Fibroblast of skin of abdomen (primary cell): ENCODE data around the gene ZXDC.

Experiments
- DNase-seq: peaks from one replicate; pipeline ENCODE4 v3.0.0-alpha.2; 2013

Gene ZXDC

DNA sequence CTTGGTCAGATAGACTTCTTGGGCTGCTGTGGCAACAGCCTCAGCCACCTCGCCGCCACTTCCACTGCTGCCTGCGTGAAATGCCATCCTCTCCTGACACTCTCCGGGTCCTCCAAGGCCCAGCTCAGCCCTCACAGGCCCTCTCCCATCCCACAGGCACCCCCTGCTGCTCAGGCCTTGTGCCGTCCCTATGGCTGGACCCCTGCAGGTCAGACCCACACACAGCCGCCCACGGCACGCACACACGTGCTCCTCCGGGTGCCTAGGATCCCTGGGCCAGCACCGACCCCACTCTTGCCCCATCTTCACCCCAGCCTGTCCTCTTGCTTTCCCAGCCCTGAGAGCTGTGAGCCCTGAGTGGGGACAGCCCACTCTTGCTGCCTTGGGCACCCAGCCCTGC is 61.3 kb downstream of the ZXDC start:
- DNase-seq: no peak

DNA sequence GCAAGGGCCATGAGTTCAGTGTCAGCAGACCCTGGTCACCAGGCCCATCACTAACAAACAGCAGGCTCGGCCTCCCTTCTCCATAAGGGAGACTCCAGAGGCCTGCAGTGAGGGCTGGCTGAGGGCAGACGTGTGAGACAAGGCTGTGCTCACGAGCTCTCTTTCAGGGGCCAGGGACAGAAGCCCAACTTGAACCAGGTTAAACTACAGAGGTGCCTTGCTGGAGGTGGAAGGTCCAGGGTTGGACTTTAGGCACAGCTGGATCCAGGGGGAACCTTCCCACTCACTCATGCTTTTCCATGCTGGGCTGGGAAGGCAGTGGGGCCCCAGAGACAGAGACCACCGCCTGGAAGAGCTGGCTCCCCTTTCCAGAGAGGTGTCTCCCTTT is 62.0 kb downstream of the ZXDC start:
- no peak for DNase-seq

DNA sequence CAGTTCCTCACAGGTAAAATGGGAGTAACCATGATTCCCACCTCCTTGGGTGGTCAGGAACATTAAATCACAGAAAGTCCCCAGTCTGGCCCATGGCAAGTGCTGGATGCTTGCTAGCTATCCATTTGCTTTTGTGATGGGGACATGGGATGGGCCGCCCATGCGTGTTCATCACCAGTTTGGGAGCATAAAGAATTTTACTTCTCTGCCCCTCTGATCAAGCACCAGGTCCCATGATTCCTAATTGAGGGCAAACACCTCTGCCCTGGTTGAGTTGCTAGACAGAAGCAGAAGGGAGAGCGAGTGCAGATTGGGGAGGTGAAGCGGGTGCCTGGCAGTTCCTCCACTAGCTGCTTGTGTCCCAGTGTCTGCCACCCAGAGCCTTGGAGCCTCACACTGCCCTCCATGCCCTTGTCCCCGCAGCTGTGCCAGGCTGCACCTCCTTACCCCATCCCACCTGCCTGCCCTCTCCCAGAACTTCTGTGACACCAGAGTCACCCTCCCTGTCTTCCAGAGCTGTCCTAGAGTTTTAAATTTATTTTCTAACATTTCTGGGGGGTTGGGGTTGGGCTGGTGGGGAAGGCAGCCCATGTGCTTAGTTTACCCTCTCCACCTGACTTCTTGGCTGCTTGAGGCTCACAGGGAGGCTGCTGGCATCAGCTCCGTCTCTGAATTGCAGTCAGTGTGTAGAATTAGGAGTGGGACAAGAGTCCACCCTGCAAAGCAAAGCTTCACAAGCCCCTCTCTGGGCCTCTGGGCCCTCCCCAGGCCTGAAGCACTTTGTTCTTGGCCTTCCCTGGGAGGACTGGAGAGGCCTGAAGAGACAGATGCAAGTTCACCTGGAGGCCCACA is 62.6 kb downstream of the ZXDC start:
- no peak for DNase-seq

DNA sequence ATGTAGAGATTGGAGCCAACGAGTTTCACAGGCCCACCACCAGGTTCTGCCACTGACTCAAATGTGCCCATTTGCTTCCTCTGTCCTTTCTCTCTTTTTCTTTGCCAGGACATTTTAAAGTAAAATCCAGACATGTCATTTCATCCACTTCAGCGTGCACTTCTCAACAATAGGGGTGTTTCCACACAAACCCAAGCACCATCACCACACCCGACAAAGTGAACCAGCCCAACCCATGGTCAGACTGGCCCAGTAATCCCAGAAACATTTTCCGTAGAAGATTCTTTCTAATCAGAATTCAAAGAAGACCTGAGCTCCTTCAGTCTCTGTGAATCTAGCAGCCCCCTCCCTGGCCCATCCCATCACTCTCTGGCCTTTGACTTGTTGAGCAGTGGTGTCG is 67.6 kb downstream of the ZXDC start:
- no peak for DNase-seq

DNA sequence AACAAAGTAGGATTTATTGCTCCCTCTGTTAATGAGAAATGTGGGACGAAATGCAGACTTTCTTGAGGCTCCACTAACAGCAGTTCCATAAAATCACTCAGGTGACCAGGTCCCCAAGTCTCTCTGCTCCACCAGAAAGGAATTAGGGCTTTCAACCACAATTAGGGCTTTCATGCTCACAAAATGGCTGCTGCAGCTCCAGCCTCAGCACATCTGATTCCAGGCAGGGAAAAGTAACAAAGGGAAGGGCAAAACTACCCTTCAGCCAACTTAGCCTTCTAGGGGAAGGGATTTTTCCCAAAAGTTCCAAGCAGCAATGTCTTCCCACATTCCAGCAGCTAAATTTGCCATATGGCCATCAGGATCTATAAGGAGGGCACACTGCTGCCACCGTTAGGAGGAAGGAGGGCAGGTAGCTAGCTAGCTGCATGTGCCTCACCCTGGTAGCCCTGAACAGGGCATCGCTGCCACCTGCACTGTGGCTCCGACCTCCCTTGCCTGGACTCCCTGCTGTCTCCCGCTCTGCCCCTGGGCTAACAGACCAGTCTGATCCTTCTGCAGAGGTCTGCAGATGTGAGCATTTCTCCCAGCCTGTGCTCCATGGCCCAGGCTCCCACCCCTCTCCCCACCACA is 68.2 kb downstream of the ZXDC start:
- DNase-seq: no peak

DNA sequence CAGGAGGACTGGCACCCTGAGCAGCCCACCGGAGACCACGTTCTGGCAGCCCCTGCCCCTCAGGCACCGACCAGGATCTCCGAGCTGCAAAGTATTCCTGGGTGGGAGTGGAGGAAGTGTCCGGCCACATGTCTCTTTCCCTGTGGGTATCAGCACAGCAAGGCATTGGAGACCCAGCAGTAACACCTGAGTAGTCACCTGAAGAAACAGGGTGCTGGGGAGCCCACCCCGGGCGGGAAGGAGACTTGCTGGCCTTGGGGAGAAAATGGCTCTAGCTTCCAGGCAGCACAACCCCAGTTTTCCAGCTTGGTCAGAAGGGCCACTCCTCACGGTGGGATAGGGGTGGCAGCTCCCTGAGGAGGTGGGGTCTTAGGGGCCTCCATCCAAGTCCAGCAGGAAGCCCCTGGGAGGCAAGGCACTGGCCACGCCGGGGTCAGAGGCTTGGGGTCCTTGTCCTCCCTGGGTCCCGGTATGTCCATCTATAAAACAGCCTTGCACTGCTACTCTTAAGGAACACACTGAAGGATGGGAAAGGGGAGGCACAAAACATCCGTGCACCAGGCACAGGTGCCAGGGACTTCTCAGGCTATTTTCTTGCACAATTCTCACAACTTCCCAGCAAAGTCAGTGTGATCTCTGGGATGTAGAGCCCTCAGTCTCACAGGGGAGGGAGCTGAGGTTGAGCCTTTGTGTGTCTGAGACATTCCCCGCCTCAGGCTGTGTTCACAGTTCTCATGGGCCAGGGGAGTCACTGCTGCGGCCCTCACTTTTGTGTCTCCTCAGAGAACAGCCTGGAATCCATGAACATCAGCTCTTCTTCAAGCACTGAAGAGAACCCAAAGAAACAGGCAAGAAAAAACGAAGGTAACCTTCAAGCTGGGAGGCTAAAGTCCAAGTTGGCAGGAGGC is 69.0 kb downstream of the ZXDC start:
- no peak for DNase-seq

DNA sequence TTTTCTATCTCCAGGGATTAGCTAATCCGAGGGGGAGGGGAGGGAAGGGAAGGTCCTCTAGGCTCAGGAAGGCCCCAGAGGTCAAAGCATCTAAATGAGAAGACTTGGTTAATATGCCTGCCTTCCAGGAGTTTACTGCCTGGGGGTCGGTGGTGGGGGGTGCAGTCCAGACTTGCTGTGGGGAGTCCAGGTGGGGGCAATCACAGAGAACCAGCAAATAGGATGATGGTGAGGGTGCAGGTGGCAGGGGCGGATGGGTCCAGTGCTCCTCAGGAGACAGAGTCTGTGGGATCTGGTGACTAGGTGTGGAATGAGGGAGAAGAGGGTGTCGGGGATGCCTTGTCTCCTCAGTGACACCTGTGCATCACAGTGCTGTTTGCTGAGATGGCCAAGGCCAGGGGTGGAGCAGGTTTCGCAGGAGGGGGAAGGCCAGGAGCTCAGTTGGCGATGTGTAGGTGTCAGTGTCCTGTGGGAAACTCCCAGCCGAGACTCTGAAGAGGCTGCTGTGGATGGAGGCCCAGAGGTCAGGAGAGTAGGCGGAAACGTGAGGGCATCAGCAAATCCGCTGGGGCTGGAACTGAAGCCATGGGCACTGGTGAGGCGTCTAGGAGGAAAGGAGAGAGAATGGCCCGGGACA is 72.9 kb downstream of the ZXDC start:
- no peak for DNase-seq

DNA sequence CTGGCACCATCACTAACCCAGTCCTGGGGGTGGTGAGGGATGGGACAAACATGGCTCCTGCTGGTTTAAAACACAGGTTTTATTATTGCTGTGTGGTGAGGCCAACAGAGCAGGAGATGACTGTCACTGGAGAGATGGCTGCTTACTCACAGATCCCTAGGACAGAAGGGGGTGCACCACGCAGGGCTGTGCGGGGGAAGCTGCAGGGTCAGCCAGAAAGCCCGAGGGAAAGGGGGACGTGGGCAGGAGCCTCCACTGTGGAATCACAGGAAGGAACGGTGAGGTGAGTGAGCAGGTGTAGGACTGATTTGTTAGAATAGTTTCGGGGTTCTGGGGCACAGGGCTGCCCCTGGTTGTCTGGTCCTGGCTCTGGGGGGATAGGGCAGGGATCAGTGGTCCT is 73.5 kb downstream of the ZXDC start:
- no peak for DNase-seq

DNA sequence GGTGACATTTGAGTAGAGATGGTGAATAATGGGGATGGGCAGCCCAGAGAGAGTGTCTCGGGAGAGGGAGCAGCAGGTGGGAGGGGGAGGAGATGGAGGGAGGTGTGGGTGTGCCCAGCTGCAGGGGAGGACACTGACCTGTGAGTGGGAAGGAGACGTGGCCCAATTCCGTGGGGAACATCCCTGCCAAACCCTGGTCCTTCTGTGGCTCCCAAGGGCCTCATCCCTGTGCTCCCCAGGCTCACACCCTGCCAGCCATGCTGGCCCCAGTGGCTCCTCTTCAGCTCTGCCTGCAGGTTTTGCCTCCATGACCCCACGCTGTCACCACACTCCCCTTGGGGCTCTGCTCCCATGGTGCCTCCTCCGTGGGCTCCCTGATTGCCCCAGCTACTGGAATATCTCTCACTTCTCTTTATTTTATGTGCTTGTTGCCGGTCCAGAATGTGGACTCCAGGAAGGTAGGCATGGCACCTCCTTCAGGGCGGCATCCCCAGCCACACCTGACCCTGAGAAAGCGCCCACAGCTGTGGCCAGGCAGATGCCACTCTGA is 74.0 kb downstream of the ZXDC start:
- no peak for DNase-seq

DNA sequence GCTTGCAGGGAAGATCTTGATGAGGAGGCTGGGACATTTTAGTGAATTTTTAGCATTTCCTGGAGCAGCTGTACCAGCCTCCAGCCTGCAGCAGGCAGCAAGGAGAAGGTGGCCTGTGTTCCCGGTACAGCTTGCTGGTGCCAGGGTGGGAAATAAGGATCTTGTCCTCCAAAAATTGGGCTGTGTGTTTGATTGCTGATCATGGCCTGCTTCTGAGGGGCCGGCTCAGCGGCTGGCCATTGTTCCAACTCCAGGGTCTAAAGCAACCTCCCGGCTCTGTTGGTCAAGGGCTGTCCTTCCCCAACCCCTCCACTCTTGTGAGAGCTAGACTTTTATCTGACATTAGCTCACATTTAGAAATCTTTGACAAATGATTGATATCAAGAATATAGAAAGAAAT is 75.9 kb downstream of the ZXDC start:
- DNase-seq: no peak

DNA sequence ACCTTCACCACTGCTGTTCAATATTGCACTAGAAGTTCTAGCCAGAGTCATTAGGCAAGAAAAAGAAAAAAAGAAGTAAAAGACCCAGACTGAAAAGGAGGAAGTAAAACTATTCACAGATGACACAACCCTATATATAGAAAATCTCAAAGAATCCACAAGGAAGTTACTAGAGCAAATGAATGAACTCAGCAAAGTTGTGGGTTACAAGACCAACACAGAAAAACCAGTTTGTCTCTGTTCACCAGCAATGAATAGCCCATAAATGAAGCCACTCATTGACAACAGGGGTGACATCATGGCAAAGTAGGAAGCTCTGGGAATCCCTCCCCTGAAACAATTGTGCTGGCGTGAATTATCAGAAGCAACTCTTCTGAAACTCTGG is 76.3 kb downstream of the ZXDC start:
- no peak for DNase-seq

DNA sequence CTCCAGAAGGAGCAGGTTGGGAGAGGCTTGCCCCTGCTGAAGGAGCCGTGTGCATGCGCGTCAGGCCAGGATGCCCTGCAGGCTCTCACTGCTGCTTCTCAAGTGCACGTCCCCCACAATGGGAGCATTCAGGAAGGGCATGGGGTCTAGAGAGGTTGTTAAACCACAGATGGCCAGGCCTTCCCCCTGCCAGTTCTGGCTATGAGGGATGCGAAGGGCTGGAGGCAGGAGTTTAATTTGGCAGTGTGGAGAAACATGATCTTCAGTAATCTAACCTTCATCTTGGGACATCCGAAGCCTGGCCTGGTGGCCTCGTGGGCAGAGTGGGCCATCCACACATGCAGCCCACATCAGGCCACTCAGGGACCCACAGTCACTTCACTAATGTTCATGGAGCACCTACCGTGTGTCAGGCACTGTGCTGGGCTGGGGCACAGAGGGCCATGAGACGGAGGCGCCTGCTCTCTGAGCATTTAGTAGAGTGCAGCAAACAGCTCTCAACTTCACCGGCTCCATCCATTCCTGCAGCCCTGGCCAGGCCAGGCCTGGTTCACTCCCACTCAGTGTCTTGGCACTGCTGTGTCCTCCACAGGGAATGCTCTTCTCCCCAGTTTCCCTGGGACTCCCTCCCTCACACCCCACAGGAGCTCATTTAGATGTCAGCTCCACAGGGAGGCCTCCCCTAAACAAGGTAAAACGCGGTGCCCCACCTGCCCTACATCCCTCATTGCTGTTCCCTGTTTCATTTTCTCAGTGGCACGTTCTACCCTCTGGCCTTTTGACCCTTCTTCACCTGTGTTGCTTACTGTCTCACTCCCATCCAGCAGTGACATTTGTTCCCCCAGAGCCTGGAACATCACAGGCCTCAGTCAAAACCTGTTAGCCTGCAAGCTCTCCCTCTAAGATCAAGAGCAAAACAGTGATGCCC is 77.0 kb downstream of the ZXDC start:
- no peak for DNase-seq

DNA sequence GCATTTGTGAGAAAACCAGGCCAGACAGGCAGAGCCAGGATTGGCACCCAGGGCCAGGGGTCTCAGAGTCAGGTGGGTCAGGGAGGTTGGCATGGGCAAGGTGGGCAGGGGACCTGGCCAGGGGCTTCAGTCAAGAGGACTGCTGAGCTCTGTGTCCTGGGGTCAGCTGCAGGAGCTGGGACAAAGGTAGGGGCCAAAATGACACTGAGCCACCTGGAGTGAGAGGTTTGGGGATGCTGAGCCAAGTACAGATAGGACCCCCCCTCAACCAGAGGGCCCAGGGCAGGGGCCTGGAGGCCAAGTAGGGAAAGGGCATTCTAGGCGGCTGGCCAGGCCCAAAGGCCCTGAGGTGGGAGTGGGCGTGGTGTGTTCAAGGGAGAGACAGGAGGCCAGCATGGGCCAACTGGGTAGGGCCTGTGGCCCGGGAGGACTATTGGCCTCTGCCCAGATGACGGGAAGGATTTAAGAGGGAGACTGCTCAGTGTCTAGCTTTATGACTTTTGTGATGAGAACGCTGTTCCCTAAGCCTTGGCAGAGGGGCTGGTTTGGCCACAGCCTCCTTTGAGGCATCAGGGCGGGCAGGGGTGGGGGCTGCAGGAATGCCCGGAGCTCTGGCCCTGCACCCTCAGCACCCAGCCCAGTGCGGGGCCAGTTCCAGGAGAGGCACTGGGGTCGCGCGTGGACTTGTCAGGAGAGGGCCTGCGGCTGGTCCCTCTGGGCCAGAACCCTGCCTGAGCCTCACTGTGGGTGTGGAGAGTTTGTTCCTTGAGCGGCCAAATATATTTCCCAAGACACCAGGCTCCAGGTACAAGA is 77.9 kb downstream of the ZXDC start:
- DNase-seq: no peak

DNA sequence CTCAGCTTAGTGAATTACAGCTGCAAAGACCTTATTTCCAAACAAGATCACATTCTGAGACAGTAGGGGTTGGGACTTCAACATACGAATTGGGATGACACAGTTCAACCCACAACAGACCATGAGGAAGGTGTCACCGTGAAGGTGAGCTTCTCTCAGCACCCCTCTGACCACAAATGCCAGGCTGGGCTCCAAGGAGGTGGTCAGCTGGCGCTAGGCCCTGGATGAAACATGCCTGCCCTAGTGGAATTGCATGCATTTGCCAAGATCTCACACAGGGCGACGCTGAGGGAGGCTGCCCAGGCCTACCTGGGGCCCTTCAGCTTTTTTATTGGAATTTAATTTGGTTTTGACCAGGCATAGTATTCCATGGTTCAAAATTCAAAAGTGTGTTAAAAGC is 79.2 kb downstream of the ZXDC start:
- no peak for DNase-seq

DNA sequence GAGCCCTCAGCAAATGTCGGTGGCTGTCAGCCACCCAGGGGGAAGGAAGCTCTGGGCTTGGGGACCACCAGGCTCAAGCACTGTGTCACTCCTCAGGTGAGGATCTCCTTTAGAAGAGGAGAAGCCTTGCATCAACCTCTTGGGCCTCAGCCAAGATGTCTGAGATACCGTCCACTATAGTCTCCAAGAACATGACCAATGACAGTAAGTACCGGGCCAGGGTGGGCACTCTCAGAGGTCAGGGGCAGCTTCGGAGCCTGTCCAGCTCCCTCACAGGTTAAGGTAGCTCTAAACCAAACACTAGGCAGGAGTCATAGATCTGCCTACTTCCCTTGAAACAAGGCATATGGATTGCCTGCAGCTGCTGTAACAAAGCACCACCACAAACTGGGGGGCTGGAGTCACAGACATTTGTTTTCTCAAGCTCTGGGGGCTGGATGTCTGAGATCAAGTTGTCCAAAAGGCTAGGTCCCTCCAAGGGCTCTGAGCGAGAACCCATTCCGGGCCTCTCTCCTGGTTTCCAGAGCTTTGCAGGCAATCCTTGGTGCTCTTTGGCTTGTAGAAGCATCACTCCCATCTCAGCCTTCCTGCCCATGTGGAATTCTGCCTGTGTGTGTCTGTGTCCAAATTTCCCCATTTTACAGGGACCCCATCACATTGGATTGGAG is 79.7 kb downstream of the ZXDC start:
- DNase-seq: no peak

DNA sequence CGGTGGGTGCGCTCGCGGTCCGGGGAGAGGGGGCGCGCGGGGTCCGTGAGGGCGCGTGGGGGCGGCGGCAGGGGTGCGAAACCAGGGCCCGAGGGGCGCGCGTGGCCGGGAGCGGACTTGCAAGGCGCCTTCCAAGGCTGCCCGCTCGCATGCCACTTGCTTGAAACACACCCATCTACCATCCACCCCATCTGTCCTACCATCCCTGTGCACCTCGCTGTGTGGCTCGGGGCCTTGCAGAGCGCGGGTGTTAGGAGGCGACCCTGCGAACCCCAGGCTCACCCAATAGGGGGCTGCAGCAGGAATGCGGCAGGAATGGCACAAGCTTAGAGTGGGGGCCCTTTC is 80.7 kb downstream of the ZXDC start:
- no peak for DNase-seq

DNA sequence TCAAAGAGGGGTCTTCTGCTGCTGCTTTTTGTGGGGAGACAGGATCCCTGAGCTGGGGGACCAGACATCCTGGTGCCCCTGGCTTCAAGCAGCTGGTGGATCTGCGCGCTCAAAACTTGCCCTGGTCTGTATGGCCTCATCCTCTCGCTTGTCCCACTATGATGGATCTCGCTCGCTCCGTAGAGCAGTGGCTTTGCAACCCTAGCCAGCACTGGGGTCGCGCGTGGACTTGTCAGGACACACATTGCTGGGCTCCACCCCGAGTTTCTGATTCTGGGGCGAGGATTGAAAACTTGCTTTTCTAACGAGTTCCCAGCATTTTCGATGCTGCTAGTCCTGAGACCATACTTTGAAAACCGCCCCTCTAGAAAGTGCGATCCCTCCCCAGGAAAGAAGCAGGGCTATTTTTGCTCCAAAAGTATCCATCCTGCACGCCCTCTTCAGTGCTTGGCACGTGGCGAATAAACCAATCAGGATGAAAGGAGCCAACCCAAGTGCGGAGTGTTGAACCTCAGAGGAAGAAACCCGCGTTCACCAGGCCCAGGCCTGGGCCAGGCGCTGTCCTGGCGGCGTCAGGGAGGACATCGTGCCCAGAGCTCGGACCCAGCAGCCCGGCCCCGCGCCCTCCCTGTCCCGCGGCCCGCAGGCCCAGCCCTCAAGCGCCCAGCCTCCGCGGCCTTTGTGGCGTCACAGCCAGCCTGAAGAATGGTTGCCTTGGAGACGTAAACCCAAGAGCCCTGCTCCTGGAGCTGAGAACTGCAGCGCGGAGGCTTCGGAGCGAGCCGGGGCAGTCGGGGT is 81.3 kb downstream of the ZXDC start, which contains the start of gene CFAP100:
Gene CFAP100 (plus strand): TSS at position 731 of the 798 bp plus-strand sequence. CDS start 1,092 bp downstream, outside the sequence.
- peak; percentile 8 for DNase-seq

DNA sequence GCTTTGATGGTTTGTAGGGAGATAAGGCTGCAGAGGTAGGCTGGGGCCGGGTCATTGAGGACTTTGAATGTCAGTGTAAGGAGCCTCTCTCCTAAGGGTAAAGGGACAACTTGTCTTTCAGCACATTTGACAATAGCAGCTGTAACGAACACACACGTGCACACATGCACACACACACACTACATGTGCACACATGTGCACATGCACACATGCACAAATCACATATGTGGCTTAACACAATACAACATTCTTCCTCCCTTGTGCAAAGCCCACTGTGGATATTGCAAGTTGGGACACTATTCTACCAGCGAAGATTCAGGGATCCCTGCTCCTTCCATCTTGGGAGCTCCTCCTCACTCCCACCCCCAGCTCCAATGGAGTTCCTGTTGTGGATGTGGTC is 82.1 kb downstream of the ZXDC start:
- no peak for DNase-seq

DNA sequence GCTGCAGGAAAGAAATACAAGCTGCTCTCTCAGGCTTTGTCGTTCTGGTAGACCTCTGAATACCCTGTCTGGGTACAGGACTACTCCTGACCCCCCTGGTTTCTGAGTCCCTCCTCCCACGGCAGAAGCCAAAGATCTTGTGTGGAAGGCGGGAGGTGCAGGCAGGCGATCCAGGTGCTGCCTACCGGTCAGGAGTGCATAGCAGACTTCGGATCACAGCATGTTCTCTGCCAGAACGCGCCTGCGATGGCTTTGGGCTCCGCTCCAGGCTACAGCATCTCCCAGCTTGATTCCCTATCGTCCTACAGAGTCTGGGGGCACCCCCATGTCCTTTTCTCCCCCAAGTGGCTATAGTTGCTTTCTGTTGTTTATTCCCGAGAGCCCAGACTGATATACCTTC is 83.4 kb downstream of the ZXDC start:
- DNase-seq: no peak
